Panc1 (cell line): ENCODE measurements around the gene WFDC8. TPM values are rescaled to one million over a fixed set of nuclear protein-coding genes. Genes with fewer than 3 reads are reported as not detected.

Experiments used
- ATAC-seq: fragments of 200-7000 bp; cut with Tn5 transposase; 2 replicates; pipeline ENCODE4 v1.9.1; 2020; ENCODE audit warnings: mild to moderate bottlenecking, moderate library complexity
- BruUV-seq: library from RNA; stranded (reverse); fragments of 400-500 nt; replicated peaks from 2 replicates; lab custom pipeline; 2021; lab: Mats Ljungman, UMichigan
- CTCF ChIA-PET: fragments of 300-600 bp; sonication (Branson Sonifier 250); formaldehyde crosslinking; loops from one replicate; lab custom pipeline; 2022; ENCODE audit warnings: antibody characterized with exemption; lab: Charles Lee
- POLR2A ChIA-PET: fragments of 300-600 bp; sonication (Branson Sonifier 250); formaldehyde crosslinking; loops from one replicate; lab custom pipeline; 2022; ENCODE audit warnings: antibody characterized with exemption; lab: Charles Lee
- DNase-seq: peaks from one replicate; pipeline ENCODE4 v3.0.0-alpha.2; 2010; ENCODE audit warnings: low read depth, low spot score
- H3K27ac ChIP-seq: 2 replicates; pipeline ENCODE4 v1.5.1; 2011; ENCODE audit warnings: mild to moderate bottlenecking, low read length, inconsistent platforms
- H3K27me3 ChIP-seq: fragments of 200-500 bp; sonication (Bioruptor generic); 2 replicates; pipeline ENCODE4 v1.6.0; 2014; ENCODE audit warnings: low read length, inconsistent platforms; ENCODE audit not compliant: control insufficient read depth, insufficient read depth
- H3K36me3 ChIP-seq: fragments of 200-500 bp; sonication (Bioruptor generic); 2 replicates; pipeline ENCODE4 v1.5.1; 2014; ENCODE audit warnings: inconsistent platforms, mild to moderate bottlenecking, low read length, moderate library complexity; ENCODE audit not compliant: control insufficient read depth, insufficient read depth
- H3K4me1 ChIP-seq: 2 replicates; pipeline ENCODE4 v1.5.1; 2011; ENCODE audit warnings: inconsistent platforms, mild to moderate bottlenecking, low read length, moderate library complexity; ENCODE audit not compliant: control insufficient read depth, insufficient read depth
- H3K4me3 ChIP-seq, 2 experiments: 2 replicates each; pipeline ENCODE4 v1.5.1; 2011 to 2012; ENCODE audit warnings: low read depth in 2 of 2, low read length in 2 of 2, mild to moderate bottlenecking in 2 of 2, inconsistent platforms in 1 of 2, moderate library complexity in 1 of 2
- H3K9me3 ChIP-seq: fragments of 200-500 bp; sonication (Bioruptor generic); 2 replicates; pipeline ENCODE4 v1.5.1; 2014; ENCODE audit warnings: low read depth, mild to moderate bottlenecking, inconsistent platforms, low read length, moderate library complexity; ENCODE audit not compliant: control insufficient read depth, insufficient read depth
- CTCF ChIP-seq: fragments of 450-650 bp; IDR thresholded peaks from 2 replicates; pipeline ENCODE4 v1.5.1; 2017; ENCODE audit warnings: mild to moderate bottlenecking
- POLR2AphosphoS5 ChIP-seq: IDR thresholded peaks from 2 replicates; pipeline ENCODE4 v1.6.1; 2012; ENCODE audit warnings: mild to moderate bottlenecking, low read depth, low read length, moderate library complexity
- REST ChIP-seq, 2 experiments: IDR thresholded peaks; 2 replicates each; pipeline ENCODE4 v1.6.1; 2011 to 2012; ENCODE audit warnings: low read depth in 2 of 2, control low read depth in 1 of 2, low read length in 1 of 2, mild to moderate bottlenecking in 1 of 2, moderate library complexity in 1 of 2; ENCODE audit not compliant: insufficient read depth in 1 of 2
- SIN3A ChIP-seq: IDR thresholded peaks from 2 replicates; pipeline ENCODE4 v1.6.1; 2012; ENCODE audit warnings: low read depth, mild to moderate bottlenecking, low read length, moderate library complexity, borderline replicate concordance; ENCODE audit not compliant: insufficient read depth
- TCF7L2 ChIP-seq: IDR thresholded peaks from 2 replicates; pipeline ENCODE4 v1.6.1; 2011; ENCODE audit warnings: mild to moderate bottlenecking, low read depth, low read length, inconsistent platforms
- in situ Hi-C: cut with HindIII; loops from 2 replicates; pipeline ENCODE4 v1.10.0; 2016; ENCODE audit warnings: low sequenced_read_pairs, low pct_unique_long_range_greater_than_20kb
- intact Hi-C: fragments of 100-400 bp; cut with micrococcal nuclease; formaldehyde crosslinking; loops from one replicate; pipeline ENCODE4 v1.10.0; 2022; ENCODE audit not compliant: unreplicated experiment
- total RNA-seq: library from RNA; stranded (reverse); gene quantifications from one replicate; pipeline ENCODE4 v1.2.1, GENCODE V29; 2021; ENCODE audit not compliant: unreplicated experiment

Gene WFDC8
- total RNA-seq, 1 experiment from 2014 or later, result not detected

- no peak for TF ChIP-seq REST (IDR thresholded peaks at IDR 0.05; ENCODE audit: insufficient read depth in 1 of 2, low read depth in 2 of 2, low read length in 1 of 2)
- TF ChIP-seq POLR2AphosphoS5, result no peak
- TF ChIP-seq CTCF, result no peak
- no peak for DNase-seq
- Histone ChIP-seq H3K4me3 (no peak overlapping the region), H3K36me3 (no peaks in the 10 kb centered on the region), H3K27ac (no peak overlapping the region), H3K27me3 (peaks cover 9% of the 10 kb centered on the region), H3K4me1 (no peaks in the 10 kb centered on the region), H3K9me3 (no peaks in the 10 kb centered on the region)
- intact Hi-C loops, result no loop called here
- BruUV-seq, result no TSS peak
- no peak for ATAC-seq
- POLR2A ChIA-PET, result no interaction called here
- CTCF ChIA-PET, result no interaction called here
- in situ Hi-C loops, result no loop called here
Observed at GRCh38 chr20:45578231-45578630, 853 bp downstream of the WFDC8 start.

- TF ChIP-seq CTCF (no peak), SIN3A (no peak), TCF7L2 (no peak)
- no peak for ATAC-seq
- no peak for DNase-seq
- intact Hi-C loops (no loop called here), in situ Hi-C loops (no loop called here)
- no peaks in the 10 kb centered on the region for H3K9me3 ChIP-seq
- no peak overlapping the region for H3K27ac ChIP-seq
- no peaks in the 10 kb centered on the region for H3K4me1 ChIP-seq
- ChIA-PET CTCF (no interaction called here), POLR2A (no interaction called here)
- BruUV-seq, result no TSS peak
- H3K27me3 ChIP-seq, result peaks cover under 1% of the 10 kb centered on the region; the same call in 1 of the 2 replicates
- no peak overlapping the region for H3K4me3 ChIP-seq
- H3K36me3 ChIP-seq, result no peaks in the 10 kb centered on the region
Observed at GRCh38 chr20:45576995-45577394, 2.1 kb downstream of the WFDC8 start.
